Measurements from ENCODE around the gene BRPF3.

- TF ChIP-seq ZNF552 (CRISPR knock-in tag; IDR thresholded peaks at IDR 0.05; ENCODE audit: borderline replicate concordance) (no peak), FOSL2 (CRISPR knock-in tag; IDR thresholded peaks at IDR 0.05) (no peak), CHD2 (IDR thresholded peaks at IDR 0.05; ENCODE audit: low read depth, low read length) (no peak), RBAK (CRISPR knock-in tag; IDR thresholded peaks at IDR 0.05) (no peak), ZNF549 (CRISPR knock-in tag; IDR thresholded peaks at IDR 0.05) (no peak), KDM1A (CRISPR knock-in tag; IDR thresholded peaks at IDR 0.05) (no peak), POLR2AphosphoS5 (IDR thresholded peaks at IDR 0.05; ENCODE audit: low read depth, low read length) (no peak), MTF2 (CRISPR knock-in tag; IDR thresholded peaks at IDR 0.05; ENCODE audit: borderline replicate concordance) (no peak), KIAA2018 (CRISPR knock-in tag; IDR thresholded peaks at IDR 0.05; ENCODE audit: borderline replicate concordance) (no peak)
Measured at GRCh38 chr6:36227379-36228228, 31.1 kb downstream of the BRPF3 start.

All from HepG2 (cell line).